Measurements from ENCODE around the gene NECAP2.

Gene NECAP2, protein sequence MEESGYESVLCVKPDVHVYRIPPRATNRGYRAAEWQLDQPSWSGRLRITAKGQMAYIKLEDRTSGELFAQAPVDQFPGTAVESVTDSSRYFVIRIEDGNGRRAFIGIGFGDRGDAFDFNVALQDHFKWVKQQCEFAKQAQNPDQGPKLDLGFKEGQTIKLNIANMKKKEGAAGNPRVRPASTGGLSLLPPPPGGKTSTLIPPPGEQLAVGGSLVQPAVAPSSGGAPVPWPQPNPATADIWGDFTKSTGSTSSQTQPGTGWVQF

GRCh38 chr1:16440470-16441281, at the start of gene NECAP2:
TSS of gene NECAP2 (plus strand) at chr1:16440724. CDS start at chr1:16440762, 38 bp downstream.
- DNase-seq = peak; percentile 91 to 93

- DNase-seq = no peak
These were observed 49.1 kb upstream of the NECAP2 start for GRCh38 chr1:16391411-16391810.

DNA sequence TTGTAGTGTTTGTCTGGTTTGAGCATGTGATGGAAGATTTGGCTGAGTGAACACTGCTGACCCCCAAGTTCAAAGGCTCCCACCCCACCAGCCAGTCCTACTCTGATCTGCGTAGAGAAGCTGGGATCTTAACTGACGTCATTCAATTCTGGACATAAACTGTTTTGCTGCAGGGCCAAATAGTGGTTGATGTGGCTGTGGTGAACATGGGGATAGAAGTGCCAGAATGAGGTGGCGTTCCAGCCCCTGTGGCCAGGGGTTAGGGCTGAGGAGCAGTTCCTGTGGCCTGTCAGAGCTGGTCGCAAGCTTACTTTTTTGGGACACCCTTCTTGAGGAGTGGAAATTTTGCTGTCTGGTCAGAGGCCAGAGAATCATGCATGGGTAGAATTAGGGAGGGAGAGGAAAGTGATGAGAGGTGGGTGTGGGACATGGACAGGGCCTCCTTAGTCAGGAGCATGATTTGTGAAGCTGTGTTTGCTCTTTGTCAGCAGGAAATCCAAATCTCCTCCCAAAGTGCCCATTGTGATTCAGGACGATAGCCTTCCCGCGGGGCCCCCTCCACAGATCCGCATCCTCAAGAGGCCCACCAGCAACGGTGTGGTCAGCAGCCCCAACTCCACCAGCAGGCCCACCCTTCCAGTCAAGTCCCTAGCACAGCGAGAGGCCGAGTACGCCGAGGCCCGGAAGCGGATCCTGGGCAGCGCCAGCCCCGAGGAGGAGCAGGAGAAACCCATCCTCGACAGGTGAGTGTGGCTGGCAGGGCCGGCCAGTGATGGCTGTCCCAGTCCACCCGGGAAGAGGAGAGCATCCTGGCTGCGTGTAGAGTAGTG, 47.6 kb upstream of the NECAP2 start:
- DNase-seq = no peak

DNA sequence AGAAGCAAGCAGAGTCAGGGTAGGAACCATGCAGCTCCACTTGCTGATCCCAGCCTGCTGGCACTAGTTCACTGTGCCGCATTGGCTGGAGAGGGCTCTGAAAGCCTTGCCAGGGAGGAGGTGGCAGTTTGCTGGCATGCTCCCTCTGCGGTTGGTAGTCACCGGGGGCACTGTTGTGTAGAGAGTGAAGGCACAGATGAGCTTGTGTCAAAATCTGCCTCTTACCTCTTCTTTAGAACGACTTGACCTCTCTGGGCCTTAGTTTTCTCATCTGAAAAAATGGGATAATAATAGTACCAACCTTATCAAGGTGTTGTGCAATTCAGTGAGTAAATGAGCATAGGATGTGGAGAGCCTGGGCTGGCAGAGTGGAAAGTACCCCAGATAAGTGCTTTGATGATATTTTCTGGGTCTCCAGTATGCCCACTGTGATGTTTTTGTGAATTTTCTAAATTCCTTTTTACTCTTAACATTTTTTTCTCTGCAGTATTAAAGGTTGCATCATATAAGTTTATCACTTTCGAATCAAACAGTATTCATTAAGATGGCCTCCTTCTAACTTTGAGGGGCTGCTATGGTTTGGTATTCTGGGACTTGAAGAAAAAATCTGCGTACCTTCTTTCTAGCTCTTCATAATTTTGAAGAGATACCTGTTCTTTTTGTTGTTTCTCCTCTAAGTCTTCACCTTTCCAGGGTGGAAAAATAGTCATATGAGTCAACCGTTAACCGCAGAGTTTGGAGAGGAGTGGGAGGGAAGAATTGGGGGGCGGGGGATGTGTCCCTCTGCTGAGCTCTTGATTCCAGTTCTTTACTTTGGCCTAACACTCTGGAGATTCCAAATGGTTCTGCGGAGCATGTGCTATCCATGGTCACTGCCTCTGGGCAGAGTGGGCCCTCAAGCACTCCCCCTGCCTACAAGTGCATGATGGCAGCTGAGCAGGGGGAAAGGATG, 46.7 kb upstream of the NECAP2 start:
- DNase-seq = no peak

GRCh38 chr1:16394977-16395376, 45.5 kb upstream of the NECAP2 start:
- DNase-seq = no peak

DNA sequence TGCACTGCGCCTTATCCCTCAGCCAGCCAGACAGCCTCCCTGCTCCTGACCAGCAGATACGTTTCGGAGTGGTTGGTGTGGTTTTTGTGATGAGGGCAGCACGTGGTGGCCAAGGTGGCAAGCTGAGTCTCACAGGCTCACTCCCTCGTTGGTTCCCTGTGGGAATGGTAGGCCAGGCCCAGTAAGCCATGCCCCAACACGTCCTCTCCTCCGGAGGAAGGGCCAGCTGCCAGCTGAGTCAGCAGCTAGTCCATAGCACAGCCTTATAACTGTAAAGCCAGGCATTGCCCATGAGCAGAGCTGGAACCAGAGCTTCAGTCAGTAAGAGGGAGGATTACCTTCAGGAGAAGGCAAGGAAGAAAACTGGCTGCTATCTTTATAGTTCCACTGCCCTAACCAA, 43.9 kb upstream of the NECAP2 start:
- DNase-seq = no peak

DNA sequence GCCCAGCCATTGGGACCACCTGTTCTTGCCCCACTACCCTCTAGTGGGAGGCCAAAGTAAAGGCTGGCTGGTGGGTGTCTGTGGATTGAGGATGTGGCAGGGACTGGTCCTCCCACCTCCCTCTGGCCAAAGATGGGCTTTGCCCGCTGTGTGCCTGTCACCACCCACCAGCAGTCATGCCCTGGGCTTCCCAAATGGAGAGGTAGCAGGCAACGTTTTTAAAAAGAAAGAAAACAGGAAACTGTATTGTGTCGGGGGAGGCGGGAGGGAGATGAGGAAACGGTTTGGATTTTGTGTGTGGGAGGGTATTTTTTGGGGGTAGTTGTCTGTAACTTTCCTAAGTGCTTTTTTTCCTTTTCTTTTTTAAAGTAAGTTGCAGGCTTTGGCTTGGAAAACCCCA, 43.4 kb upstream of the NECAP2 start:
- no peak for DNase-seq

GRCh38 chr1:16398371-16398953, 42.1 kb upstream of the NECAP2 start:
- no peak for DNase-seq

- no peak for DNase-seq
These were observed 37.8 kb upstream of the NECAP2 start for GRCh38 chr1:16402742-16403141.

DNA sequence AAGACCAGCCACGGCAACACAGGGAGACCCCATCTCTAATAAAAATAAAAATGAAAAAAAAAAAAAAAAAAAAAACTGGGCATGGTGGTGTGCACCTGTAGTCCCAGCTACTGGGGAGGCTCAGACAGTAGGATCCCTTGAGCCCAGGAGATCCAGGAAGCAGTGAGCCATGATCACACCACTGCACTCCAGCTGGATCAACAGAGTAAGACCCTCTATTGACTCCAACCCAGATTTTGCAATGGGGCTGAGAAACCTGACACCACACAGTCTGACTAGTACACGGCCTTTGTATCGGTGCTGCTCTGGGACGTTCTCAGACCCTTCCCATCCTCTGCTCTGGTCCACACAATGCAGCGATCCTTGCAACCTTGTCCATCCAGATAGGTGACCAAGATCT, 35.1 kb upstream of the NECAP2 start:
- no peak for DNase-seq

GRCh38 chr1:16406868-16407267, 33.7 kb upstream of the NECAP2 start:
- DNase-seq = no peak

DNA sequence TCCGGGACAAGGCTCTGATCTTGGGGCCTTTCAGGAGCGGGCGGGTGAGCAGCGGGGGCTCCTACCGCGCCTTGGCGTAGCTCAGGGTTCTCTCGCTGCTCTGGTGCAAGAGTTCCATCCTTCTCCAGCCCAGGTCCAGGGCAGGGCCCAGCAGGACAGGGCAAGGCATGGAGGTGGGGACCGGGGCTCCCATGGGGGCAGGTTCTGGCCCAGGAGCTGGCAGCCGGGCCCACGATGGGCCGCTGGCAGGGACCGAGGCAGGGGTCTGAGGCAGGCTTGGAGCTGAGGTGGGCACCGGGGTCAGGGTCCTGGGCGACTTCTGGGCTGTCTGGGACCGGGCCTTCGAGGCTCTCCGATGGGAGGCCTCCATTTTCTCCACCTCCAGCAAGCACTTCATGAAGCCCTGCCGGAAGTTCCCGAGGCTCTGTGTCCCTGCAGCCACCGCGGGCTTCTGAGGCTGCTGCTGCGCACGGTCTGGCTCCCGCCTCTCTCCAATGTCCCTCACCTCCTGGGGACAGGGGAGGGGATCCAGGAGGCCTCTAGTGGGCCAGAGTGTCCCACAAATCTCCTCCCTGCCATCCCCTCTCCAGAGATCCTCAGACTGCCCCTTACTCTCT, 30.9 kb upstream of the NECAP2 start:
- DNase-seq = no peak

DNA sequence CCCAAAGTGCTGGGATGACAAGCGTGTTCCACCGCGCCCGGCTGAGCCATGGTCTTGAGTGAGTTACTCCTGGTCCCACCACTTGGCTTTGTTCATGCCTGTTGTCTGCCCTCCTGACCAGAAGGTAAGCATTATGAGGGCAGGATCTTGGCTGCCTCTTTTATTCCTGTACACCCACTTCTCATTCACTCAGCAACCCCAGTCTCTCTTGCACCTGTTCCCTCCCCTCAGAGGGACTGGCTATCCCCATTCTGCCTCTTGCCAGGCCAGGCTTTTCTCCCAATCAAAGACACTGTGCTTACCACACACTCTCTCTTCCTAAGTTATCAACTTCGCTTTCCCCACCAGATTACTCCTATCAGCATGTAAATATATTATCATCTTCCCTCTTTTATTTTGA, 29.7 kb upstream of the NECAP2 start:
- DNase-seq = no peak

DNA sequence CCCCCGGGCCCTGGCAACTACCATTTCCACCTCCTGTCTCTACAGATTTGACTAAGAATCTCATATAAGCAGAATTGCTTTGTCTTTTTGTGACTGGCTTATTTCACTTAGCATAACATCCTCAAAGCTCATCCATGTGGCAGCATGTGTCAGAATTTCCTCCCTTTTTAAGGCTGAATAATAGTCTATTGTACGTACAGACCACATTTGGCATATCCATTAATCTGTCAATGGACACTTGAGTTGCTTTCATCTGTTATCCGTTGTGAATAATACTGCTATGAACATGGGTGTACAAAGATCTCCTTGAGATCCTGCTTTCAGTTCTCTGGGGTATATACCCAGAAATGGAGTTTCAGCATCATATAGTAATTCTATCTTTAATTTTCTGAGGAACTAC, 27.3 kb upstream of the NECAP2 start:
- no peak for DNase-seq

DNA sequence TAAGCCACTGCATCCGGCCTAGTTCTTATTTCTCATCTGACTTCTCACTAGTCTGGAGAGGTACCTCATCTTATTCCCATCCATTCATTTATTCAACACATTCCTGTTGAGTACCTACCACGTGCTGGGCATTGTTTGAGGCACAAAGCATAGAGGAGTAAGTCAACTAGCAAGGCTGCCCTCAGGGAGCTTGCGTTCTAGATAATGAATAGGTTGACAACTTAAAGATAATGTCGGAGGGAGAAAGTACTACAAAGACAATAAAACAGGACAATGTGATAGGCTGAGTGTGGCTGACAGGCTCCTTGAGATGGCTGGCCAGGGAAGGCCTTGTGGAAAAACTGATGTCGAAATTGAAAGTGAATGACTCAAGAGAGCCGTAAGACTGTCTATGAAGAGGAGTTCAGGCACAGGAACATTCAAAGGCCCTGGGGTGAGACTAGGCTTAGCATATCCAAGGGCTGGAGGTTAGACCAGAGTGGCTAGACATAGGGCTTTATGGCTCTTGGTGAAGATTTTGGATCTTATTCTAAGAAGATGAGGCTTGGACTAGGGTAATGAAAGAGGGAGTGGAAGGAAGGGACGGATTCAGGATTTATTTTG, 21.6 kb upstream of the NECAP2 start:
- no peak for DNase-seq

GRCh38 chr1:16420424-16421118, 20.0 kb upstream of the NECAP2 start:
- peak; percentile 46 to 68 for DNase-seq

GRCh38 chr1:16421201-16421600, 19.3 kb upstream of the NECAP2 start:
- peak in 1 of 2 donors; percentile 15 for DNase-seq

DNA sequence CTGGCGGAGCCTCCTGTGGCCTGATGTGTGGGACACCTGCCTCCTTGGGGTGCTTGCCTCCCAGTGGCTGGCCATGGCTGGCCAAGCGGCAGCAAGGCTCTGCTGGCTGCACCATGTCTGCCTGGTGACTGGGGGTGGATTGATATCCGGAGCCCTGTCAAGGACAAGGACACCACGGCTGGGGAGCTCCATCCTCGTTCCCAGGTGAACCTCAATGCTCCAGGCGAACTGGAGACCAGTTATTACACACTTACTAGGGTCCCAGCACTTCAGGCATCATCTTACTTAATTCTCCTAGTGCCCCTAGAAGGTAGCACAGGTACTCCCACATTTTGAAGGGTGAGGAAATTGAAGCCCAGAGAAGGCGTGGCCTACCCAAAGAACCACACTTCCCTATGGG, 18.5 kb upstream of the NECAP2 start:
- no peak for DNase-seq

GRCh38 chr1:16425125-16426025, 15.1 kb upstream of the NECAP2 start:
- DNase-seq = no peak

Data from CD4-positive, alpha-beta T cell treated with Interleukin-1 beta for 1 hour (primary cell).